ENCODE results near the gene KCNC3.

KCNC3 gene

DNA sequence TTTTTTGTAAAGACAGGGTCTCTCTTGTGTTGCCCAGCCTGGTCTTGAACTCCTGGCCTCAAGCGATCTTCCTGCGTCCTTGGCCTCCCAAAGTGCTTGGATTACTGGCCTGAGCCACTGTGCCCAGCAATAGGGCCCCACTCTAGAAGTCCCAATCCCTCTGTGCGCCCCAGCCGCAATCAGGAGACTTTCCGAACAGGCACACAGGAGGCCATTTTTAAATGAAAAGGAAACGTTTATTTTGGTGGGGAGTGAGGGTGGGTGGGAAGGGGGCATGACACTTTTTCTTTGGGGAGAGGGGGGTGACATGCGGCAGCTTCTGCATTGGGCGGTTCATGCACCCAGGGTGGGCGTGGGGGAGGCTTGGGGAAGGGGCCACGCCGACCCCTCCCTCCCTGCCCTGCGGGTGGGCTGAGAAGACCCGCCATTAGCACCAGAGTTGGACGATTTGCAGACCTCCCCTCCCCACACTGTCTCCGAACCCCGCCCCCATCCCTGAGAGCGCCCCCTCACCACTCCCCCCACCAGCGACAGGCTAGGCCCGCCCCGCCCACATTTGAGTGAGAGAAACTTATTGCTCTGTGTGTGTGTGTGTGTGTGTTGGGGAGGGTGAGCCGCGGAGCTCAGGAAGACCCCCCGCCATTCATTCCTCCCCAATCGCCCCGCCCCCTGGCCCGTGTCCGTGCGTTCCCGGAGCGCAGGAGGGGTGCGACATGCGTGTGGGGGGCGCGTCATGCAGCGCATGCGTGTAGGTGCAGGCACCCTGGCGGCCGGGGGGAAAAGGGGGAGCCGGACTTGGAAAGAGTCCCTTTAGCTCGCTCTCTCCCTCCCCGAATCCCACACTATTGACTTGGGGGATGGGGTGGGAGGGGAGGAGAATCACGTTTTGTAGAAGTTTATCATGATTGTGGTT, 17.2 kb downstream of the KCNC3 start:
- DNase-seq (ENCODE audit: low read depth, low spot score) = no peak

DNA sequence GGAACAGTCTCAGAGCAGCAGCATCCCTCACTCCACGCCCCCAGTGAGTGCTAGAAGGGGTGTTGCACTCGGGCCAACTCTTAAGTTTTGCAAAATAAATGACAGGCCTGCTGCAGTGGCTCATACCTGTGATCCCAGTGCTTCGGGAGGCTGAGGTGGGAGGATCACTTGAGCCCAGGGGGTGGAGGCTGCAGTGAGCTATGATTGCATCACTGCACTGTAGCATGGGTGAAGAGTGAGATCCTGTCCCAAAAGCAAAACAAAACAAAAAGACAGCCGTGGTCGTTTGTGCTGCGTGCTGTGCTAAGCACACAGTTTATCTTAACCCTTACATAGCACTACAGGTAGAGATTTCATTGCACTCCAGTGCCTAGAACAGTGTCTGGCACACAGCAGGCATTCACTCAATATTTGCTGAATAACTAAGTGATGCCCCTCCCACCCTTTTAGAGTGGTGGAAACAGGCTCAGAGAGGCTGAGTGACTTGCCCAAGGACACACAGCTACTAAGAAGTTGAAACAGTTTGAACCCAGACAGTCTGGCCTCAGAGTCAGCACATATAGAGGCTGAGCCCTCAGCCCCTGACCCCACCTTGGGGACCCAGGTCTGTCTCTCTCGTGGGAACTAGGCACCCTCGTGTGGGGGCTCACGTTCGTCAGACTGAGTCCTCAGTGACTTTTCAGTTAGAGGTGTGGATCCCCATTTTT, 18.3 kb downstream of the KCNC3 start:
- DNase-seq (ENCODE audit: low read depth, low spot score) = no peak

GRCh38 chr19:50309396-50310125, 19.6 kb downstream of the KCNC3 start:
- no peak for DNase-seq (ENCODE audit: low read depth, low spot score)

GRCh38 chr19:50308991-50309390, 20.2 kb downstream of the KCNC3 start:
- no peak for DNase-seq (ENCODE audit: low read depth, low spot score)

DNA sequence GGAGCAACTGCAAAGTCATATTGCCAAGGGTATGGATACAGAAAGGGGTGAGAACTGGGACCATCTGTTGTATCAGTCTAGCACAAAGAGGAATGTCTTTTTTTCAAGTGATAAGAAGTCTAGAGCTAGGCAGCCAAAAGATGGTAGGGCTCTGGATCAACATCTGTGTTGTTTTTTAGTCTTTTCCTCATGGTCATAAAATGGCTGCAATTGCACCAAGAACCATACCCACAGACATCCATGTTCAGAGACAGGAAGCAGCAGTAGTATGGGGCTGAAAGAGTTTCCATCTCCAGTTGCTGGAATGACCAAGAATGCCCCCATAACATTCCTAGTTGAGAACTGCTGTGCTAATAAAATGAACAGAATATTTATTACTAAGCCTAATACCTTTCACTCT, 25.6 kb downstream of the KCNC3 start:
- no peak for DNase-seq (ENCODE audit: low read depth, low spot score)

DNA sequence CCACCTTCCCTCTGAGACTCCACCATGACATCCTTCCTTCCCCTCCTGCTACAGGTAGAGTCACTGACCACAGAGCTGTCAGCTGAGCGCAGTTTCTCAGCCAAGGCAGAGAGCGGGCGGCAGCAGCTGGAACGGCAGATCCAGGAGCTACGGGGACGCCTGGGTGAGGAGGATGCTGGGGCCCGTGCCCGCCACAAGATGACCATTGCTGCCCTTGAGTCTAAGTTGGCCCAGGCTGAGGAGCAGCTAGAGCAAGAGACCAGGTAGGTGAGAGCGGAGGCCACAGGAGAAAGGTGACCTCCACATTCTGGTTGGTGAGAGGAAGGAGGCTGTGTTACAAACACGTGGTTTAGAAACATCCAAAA, 27.6 kb downstream of the KCNC3 start:
- DNase-seq (ENCODE audit: low read depth, low spot score) = no peak

DNA sequence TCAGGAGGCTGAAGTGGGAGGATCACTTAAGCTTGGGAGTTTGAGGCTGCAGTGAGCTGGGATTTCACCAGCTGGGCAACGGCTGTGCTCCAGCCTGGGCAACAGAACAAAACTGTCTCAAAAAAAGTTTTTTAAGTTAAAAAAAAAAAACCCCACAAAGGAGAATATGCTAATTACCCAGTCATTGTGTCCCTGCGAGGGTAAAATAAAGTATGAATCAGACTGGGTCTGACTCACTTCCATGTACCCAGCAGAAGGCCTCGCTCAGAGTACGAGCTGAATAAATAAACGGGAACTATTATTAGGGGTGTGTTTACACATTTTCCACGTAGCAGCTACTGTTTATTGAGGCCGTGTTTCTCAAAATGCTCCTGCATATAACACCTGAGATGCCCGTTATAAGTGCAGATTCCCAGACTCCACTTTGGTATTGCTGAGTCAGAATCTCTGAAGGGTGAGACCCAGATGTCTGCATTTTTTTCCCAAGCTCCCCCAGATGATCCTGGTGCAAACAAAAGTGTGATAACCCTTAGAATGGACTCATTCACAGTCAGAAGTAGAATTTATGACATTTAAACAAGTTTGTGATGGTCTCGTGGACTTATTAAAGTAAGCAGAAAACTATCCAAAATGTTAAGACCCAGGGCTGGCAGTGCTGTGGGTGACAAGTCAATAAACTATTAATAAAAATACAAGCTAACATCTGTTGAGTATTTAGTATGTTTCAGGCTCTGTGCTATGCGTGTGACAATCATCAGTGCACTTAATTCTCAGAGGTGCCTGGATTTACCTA, 28.2 kb downstream of the KCNC3 start:
- no peak for DNase-seq (ENCODE audit: low read depth, low spot score)

GRCh38 chr19:50300051-50300450, 29.1 kb downstream of the KCNC3 start:
- DNase-seq (ENCODE audit: low read depth, low spot score) = no peak

GRCh38 chr19:50293263-50294004, 35.7 kb downstream of the KCNC3 start:
- DNase-seq (ENCODE audit: low read depth, low spot score) = no peak

- DNase-seq (ENCODE audit: low read depth, low spot score) = no peak
These were observed 36.9 kb downstream of the KCNC3 start for GRCh38 chr19:50292216-50292827.

DNA sequence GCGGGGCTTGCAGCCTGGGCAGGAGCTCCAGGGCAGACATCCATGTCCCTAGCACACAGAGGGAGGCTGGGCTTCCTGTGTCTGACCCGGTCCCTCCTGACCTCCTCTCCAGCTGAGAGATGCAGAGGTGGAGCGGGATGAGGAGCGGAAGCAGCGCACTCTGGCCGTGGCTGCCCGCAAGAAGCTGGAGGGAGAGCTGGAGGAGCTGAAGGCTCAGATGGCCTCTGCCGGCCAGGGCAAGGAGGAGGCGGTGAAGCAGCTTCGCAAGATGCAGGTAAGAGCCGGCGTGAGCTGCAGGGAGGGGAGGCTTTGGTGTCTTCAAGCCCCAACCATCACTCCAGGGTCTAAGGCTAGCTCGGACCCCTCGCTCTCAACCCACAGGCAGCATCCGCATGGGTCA, 38.4 kb downstream of the KCNC3 start:
- no peak for DNase-seq (ENCODE audit: low read depth, low spot score)

GRCh38 chr19:50290011-50290410, 39.2 kb downstream of the KCNC3 start:
- no peak for DNase-seq (ENCODE audit: low read depth, low spot score)

DNA sequence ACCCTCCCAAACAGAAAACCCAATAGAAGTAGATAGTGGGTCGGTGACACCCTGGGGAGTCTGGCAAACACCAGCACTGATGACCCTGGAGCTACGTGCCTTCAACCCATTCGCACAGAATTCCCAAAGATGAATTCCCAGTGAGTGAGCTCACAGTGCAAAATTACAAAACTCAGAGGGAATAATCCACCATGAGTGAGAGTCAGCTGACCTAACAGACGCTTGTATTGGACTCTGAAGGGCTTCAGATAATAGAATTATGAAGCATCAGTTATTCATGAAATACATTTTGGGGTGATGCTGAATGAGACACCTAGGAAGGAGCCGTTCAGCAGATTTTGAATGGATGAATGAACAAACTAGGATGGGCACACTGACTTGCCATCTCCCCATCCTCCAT, 40.2 kb downstream of the KCNC3 start:
- no peak for DNase-seq (ENCODE audit: low read depth, low spot score)

DNA sequence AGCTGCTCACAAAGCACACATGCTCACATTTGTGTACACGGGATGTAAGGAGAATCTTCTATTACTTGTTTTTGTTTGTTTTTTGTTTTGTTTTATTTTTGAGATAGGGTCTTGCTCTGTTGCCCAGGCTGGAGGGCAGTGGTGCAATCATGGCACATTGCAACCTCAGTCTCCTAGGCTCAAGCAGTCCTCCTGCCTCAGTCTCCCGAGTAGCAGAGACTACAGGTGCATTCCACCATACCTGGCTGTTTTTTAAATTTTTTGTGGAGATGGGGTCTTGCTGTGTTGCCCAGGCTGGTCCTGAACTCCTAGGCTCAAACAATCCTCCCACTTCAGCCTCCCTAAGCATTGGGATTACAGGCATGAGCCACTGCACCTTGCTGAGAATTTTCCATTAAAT, 41.8 kb downstream of the KCNC3 start:
- no peak for DNase-seq (ENCODE audit: low read depth, low spot score)

GRCh38 chr19:50286443-50286842, 42.7 kb downstream of the KCNC3 start:
- no peak for DNase-seq (ENCODE audit: low read depth, low spot score)

- DNase-seq (ENCODE audit: low read depth, low spot score) = no peak
These were observed 43.3 kb downstream of the KCNC3 start for GRCh38 chr19:50285833-50286232.

DNA sequence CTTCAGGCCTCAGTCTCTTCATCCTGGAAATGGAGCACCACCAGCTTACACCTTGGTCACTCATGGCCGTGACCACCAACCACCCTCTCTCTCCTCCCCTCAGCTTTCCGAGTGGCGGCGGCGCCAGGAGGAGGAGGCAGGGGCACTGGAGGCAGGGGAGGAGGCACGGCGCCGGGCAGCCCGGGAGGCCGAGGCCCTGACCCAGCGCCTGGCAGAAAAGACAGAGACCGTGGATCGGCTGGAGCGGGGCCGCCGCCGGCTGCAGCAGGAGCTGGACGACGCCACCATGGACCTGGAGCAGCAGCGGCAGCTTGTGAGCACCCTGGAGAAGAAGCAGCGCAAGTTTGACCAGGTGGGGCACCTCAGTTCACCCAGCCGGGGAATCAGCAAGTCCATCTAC, 47.7 kb downstream of the KCNC3 start:
- DNase-seq (ENCODE audit: low read depth, low spot score) = no peak

DNA sequence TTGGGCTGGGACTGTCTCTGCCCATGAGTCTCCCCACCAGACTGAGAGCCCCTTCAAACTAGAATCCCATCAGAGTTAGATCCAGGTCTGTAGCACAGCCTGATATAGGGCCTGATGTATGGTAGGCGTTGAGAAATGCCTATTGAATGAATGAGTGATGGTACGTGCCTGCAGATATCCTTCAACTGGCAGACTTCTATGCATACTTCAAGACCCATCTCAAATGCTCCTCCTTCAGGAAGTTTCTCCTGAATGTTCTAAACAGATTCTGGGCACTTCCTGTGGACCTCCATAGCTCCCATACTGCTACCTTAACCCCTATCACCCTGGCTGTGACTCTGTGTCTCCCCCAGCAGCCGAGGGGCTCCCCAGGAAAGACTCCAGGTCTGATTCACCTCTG, 48.2 kb downstream of the KCNC3 start:
- DNase-seq (ENCODE audit: low read depth, low spot score) = no peak

- DNase-seq (ENCODE audit: low read depth, low spot score) = no peak
These were observed 49.1 kb downstream of the KCNC3 start for GRCh38 chr19:50280074-50280473.

DNA sequence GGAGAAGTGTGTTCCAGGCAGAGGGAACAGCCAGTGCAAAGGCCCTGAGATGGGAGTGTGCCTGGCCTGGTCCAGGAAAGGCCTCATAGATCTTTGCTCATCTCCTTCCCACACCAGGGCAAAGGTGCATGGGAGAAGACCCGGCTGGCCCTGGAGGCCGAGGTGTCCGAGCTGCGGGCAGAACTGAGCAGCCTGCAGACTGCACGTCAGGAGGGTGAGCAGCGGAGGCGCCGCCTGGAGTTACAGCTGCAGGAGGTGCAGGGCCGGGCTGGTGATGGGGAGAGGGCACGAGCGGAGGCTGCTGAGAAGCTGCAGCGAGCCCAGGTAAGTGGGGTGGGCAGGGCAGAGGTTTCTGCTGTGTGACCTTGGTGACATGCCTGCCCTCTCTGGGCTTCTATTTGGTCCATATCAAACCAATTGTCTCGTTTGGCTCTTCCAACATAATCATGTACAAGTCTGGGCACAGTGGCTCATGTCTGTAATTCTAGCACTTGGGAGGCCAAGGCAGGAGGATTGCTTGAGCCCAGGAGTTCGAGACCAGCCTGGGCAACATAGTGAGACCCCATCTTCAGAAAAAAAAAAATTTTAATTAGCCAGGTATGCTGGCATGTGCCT, 51.1 kb downstream of the KCNC3 start:
- DNase-seq (ENCODE audit: low read depth, low spot score) = no peak
